Chondrocyte (in vitro differentiated cells): Measurements from ENCODE around the gene KCNQ2. TPM values are rescaled to one million over a fixed set of nuclear protein-coding genes. Genes with fewer than 3 reads are reported as not detected.

Experiments
- DNase-seq: peaks from one replicate; pipeline ENCODE4 v3.0.0; 2021; ENCODE audit warnings: mixed read lengths, low spot score
- H3K27ac Mint-ChIP-seq: one replicate; pipeline ENCODE4 v1.8.0; 2021; ENCODE audit warnings: mild to moderate bottlenecking, moderate library complexity, mixed read lengths; ENCODE audit not compliant: unreplicated experiment
- H3K27me3 Mint-ChIP-seq: 2 replicates; pipeline ENCODE4 v1.8.0; 2021; ENCODE audit warnings: low read depth, mixed read lengths
- H3K36me3 Mint-ChIP-seq: 2 replicates; pipeline ENCODE4 v1.8.0; 2021; ENCODE audit warnings: low read depth, mixed read lengths
- H3K4me1 Mint-ChIP-seq: 2 replicates; pipeline ENCODE4 v1.8.0; 2021; ENCODE audit warnings: low read depth, mild to moderate bottlenecking, mixed read lengths
- H3K4me3 Mint-ChIP-seq: one replicate; pipeline ENCODE4 v1.8.0; 2021; ENCODE audit warnings: mild to moderate bottlenecking, moderate library complexity, mixed read lengths; ENCODE audit not compliant: unreplicated experiment
- H3K9me3 Mint-ChIP-seq: 2 replicates; pipeline ENCODE4 v1.8.0; 2021; ENCODE audit warnings: low read depth, mixed read lengths
- total RNA-seq: library from RNA; stranded (reverse); gene quantifications from 3 replicates; pipeline ENCODE4 v1.2.1, GENCODE V29; 2021
- TF ChIP-seq, protein P1 (sequence below): fragments of 200-600 bp; sonication (generic); IDR thresholded peaks from 2 replicates; pipeline ENCODE4 v1.5.0; 2021; ENCODE audit warnings: antibody characterized with exemption, mild to moderate bottlenecking, moderate library complexity

KCNQ2 gene
- total RNA-seq, 1 donor from 2014 or later = not detected

DNA sequence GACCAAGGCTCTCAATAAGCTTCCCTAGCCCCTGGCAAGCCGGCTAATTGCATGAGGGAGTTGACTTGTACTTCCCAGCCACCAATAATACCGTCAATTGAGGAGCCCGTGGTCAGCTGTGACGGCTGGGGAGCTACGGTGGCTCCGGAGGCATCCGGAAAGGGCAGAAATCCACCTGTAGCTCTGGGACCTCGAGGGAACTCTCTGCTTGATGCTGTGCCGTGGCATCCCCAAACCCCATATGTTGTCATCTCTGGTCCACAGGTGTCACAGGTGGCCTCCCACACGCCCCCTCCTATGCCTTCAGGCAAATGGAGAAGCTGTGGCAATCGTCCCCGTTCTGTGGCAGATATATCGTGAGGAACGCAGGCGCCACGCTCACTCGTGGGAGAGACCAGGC lies 5.5 kb upstream of the KCNQ2 start:
- Mint-ChIP-seq H3K4me3 (no peak overlapping the region), H3K9me3 (no peaks in the 10 kb centered on the region)

DNA sequence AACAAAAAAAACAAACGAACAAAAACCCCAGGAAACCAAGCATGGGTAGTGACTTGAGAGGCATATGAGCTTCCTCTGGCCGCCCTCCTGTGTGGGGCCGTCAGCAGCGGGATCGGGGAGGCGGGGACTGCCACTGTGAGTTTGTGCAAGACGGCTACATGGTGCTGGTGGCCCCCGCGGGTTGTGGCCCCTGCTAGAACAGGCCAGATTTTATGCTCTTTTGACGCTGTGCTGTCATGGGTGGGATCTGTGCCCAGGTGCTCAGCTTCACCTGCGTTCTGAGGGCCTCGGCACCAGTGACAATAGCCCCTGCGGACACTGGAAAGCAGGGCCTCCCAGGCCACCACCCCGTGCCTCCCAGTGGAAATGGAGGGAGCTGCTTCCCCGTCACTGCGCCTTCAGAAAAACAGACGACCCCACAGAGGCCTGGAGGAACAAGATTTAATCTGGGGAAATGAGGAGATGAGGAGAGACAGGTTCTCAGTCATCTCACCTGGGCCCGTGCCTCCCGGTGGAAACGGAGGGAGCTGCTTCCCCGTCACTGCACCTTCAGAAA lies 4.7 kb upstream of the KCNQ2 start:
- no peak for DNase-seq
- Mint-ChIP-seq H3K27me3 (peaks cover 39% of the 10 kb centered on the region), H3K9me3 (no peaks in the 10 kb centered on the region), H3K4me3 (no peak overlapping the region), H3K27ac (no peak overlapping the region), H3K4me1 (no peaks in the 10 kb centered on the region), H3K36me3 (no peaks in the 10 kb centered on the region)
- TF ChIP-seq, protein P1, sequence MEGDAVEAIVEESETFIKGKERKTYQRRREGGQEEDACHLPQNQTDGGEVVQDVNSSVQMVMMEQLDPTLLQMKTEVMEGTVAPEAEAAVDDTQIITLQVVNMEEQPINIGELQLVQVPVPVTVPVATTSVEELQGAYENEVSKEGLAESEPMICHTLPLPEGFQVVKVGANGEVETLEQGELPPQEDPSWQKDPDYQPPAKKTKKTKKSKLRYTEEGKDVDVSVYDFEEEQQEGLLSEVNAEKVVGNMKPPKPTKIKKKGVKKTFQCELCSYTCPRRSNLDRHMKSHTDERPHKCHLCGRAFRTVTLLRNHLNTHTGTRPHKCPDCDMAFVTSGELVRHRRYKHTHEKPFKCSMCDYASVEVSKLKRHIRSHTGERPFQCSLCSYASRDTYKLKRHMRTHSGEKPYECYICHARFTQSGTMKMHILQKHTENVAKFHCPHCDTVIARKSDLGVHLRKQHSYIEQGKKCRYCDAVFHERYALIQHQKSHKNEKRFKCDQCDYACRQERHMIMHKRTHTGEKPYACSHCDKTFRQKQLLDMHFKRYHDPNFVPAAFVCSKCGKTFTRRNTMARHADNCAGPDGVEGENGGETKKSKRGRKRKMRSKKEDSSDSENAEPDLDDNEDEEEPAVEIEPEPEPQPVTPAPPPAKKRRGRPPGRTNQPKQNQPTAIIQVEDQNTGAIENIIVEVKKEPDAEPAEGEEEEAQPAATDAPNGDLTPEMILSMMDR = no peak

More for the DNA sequence above, 5.5 kb upstream of the KCNQ2 start:
- Mint-ChIP-seq H3K27me3 (peaks cover 42% of the 10 kb centered on the region), H3K27ac (no peak overlapping the region), H3K36me3 (no peaks in the 10 kb centered on the region), H3K4me1 (peaks cover 3% of the 10 kb centered on the region)
- TF ChIP-seq, protein P1 = no peak
- no peak for DNase-seq

DNA sequence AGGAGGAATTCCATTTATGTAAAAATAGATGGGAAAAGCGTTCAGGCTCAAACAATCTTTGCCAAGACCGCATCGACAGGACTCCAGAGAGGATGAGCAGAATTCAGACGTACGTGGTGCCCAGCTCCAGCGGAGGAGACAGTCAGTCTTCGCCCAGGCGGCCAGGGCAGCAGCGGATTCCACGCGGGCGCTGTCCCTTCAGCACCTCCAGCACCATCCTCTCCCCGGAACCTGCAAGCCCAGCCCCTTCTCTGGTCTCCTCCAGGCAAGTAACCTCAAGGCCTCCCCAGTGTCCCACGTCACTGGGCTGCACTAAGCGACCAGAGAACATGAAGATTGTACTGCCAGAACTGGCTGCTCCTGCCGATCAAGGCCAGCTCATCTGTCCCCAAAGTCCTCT lies 2.8 kb upstream of the KCNQ2 start:
- DNase-seq = no peak
- TF ChIP-seq, protein P1 = no peak

DNA sequence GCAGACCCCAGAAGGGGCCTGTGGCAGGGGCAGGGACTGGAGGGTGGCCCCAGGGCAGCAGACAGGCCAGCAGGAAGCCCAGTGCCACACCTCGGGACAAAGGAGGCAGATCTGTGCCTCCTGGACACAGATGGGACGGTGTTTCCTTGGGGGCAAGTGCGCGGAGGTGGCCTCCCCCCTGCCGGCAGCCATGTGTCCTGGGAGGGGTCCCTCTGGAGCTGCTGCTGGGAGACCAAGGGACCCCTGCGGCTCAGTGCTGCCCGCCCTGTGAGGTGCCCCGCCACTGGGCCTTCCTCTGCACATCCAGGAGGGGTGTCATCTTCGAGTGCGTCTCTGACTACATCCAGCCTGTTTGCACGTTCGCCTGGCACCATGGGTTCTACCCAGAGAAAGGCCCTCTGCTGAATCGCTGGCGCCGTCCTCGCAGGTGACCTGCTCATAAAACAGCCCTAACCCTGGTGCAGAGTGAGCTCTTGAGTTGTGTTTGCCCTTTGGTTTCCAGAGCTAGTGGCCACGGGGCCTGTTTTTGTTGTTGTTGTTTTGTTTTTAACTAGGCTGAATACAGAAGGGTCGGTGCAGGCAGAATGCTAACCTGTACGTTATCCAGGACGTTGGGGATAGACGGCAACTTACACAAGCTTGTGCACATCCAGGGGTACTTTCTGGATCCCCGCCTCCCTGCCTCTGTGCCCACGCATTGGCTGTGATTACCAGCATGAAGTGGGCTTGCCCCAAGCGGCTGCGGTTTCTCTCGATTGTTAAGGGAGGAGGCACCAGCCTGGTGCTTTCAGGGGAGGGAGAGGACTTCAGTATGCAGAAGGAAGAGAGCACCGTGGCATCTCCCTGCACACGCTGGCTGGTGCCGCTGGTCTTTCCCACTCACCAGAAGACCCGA lies 1.3 kb upstream of the KCNQ2 start:
- Mint-ChIP-seq H3K27ac (no peak overlapping the region), H3K4me3 (no peak overlapping the region), H3K9me3 (no peaks in the 10 kb centered on the region), H3K27me3 (peaks cover 37% of the 10 kb centered on the region), H3K36me3 (no peaks in the 10 kb centered on the region), H3K4me1 (no peaks in the 10 kb centered on the region)
- TF ChIP-seq, protein P1 = no peak
- no peak for DNase-seq

More for the DNA sequence above, 2.8 kb upstream of the KCNQ2 start:
- Mint-ChIP-seq H3K9me3 (no peaks in the 10 kb centered on the region), H3K36me3 (no peaks in the 10 kb centered on the region), H3K27me3 (peaks cover 36% of the 10 kb centered on the region), H3K4me3 (no peak overlapping the region), H3K4me1 (no peaks in the 10 kb centered on the region), H3K27ac (no peak overlapping the region)

DNA sequence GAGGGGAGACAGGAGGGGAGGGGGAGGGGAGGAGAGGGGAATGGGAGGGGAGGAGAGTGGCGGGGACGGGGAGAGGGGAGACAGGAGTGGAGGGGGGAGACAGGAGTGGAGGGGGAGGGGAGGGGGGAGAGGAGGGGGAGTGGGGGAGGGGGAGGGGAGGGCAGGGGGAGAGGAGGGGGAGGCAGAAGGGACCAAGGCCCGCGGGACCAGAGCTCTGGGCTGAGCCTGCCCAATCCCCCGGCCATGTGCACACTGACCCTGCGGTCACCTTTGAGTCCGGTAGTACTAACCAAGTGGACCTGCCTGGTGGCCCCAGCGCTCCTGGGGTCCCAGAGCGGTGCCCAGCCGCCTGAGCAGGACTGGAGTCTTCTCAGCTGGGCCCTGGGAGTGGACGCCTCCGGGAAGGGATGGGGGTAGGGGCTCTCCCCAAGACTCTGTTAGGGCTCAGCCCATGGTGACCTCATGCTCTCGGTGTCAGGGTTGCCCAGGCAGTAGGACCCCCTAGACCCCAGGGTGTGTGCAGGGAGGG lies 471 bp upstream of the KCNQ2 start:
- DNase-seq = no peak
- TF ChIP-seq, protein P1 = no peak
- Mint-ChIP-seq H3K4me1 (no peaks in the 10 kb centered on the region), H3K27ac (no peak overlapping the region), H3K4me3 (no peak overlapping the region), H3K27me3 (peaks cover 36% of the 10 kb centered on the region), H3K36me3 (no peaks in the 10 kb centered on the region), H3K9me3 (no peaks in the 10 kb centered on the region)
